Mesothelial cell of epicardium (in vitro differentiated cells): Measurements from ENCODE around the gene NR4A1. TPM values are rescaled to one million over a fixed set of nuclear protein-coding genes. Genes with fewer than 3 reads are reported as not detected.

ENCODE experiments used
- DNase-seq, 2 experiments: peaks; one replicate each; pipeline ENCODE4 v3.0.0; 2021; ENCODE audit warnings: low spot score in 2 of 2; ENCODE audit not compliant: unreplicated experiment in 2 of 2
- H3K27ac Mint-ChIP-seq: 2 replicates; pipeline ENCODE4 v1.8.0; 2021; ENCODE audit warnings: mixed read lengths
- H3K27me3 Mint-ChIP-seq: 2 replicates; pipeline ENCODE4 v1.8.0; 2021; ENCODE audit warnings: low read depth, mixed read lengths
- H3K36me3 Mint-ChIP-seq: 2 replicates; pipeline ENCODE4 v1.8.0; 2021; ENCODE audit warnings: mixed read lengths
- H3K4me1 Mint-ChIP-seq: 2 replicates; pipeline ENCODE4 v1.8.0; 2021; ENCODE audit warnings: mixed read lengths
- H3K4me3 Mint-ChIP-seq: 2 replicates; pipeline ENCODE4 v1.8.0; 2021; ENCODE audit warnings: mild to moderate bottlenecking, moderate library complexity, mixed read lengths
- H3K9me3 Mint-ChIP-seq: 2 replicates; pipeline ENCODE4 v1.8.0; 2021; ENCODE audit warnings: mixed read lengths
- total RNA-seq: library from RNA; stranded (reverse); gene quantifications from 3 replicates; pipeline ENCODE4 v1.2.1, GENCODE V29; 2021
- TF ChIP-seq, protein P1 (sequence below): fragments of 200-600 bp; sonication (generic); IDR thresholded peaks from one replicate; pipeline ENCODE4 v1.5.0; 2021; ENCODE audit warnings: antibody characterized with exemption; ENCODE audit not compliant: unreplicated experiment

NR4A1 gene
- total RNA-seq, 1 donor from 2014 or later: 141 TPM

- peaks cover 29% of the 10 kb centered on the region for H3K4me1 Mint-ChIP-seq
- H3K36me3 Mint-ChIP-seq: no peaks in the 10 kb centered on the region
- no peaks in the 10 kb centered on the region for H3K9me3 Mint-ChIP-seq
- no peak for DNase-seq
- H3K27me3 Mint-ChIP-seq: peaks cover 29% of the 10 kb centered on the region
- TF ChIP-seq, protein P1, sequence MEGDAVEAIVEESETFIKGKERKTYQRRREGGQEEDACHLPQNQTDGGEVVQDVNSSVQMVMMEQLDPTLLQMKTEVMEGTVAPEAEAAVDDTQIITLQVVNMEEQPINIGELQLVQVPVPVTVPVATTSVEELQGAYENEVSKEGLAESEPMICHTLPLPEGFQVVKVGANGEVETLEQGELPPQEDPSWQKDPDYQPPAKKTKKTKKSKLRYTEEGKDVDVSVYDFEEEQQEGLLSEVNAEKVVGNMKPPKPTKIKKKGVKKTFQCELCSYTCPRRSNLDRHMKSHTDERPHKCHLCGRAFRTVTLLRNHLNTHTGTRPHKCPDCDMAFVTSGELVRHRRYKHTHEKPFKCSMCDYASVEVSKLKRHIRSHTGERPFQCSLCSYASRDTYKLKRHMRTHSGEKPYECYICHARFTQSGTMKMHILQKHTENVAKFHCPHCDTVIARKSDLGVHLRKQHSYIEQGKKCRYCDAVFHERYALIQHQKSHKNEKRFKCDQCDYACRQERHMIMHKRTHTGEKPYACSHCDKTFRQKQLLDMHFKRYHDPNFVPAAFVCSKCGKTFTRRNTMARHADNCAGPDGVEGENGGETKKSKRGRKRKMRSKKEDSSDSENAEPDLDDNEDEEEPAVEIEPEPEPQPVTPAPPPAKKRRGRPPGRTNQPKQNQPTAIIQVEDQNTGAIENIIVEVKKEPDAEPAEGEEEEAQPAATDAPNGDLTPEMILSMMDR: no peak
- peak overlapping the region; percentile 61 for H3K4me3 Mint-ChIP-seq
- H3K27ac Mint-ChIP-seq: peak overlapping the region; percentile 87
Measured at GRCh38 chr12:52035926-52036325, 15.3 kb upstream of the NR4A1 start.

DNA sequence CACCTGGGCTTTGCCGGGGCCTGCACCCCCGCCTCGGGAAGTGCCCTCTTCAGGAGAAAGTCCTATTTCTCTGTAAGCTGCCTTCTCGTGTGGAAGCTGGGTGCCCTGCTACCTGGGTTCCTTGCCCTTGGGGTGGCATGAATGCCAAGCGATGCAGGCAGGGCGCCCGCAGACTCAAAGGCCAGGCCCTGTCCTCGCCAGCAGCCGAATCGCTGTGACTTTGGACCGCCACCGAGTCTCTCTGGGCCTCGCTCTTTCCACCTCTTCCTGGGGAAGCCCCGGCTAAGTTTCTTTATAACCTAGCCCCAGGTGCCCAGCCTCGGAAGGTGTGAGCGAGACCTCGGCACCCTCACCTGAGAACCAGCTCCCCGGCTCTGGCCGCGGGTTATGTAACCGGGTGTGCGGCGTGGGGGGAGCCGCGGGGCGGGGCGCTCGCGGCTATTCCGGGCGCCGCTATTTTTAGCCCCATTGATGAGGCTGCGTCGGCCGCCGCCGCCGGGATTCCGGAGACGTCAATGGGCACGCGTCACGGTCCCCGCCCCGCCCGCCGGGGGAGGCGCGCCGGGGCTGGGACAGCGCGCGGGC lies 14.6 kb upstream of the NR4A1 start:
- Mint-ChIP-seq H3K4me1 (peaks cover 29% of the 10 kb centered on the region), H3K27me3 (peaks cover 29% of the 10 kb centered on the region), H3K36me3 (no peaks in the 10 kb centered on the region), H3K4me3 (peak overlapping the region; percentile 61), H3K27ac (no peak overlapping the region), H3K9me3 (no peaks in the 10 kb centered on the region)
- TF ChIP-seq, protein P1: no peak
- DNase-seq: peak; percentile 78 to 85

DNA sequence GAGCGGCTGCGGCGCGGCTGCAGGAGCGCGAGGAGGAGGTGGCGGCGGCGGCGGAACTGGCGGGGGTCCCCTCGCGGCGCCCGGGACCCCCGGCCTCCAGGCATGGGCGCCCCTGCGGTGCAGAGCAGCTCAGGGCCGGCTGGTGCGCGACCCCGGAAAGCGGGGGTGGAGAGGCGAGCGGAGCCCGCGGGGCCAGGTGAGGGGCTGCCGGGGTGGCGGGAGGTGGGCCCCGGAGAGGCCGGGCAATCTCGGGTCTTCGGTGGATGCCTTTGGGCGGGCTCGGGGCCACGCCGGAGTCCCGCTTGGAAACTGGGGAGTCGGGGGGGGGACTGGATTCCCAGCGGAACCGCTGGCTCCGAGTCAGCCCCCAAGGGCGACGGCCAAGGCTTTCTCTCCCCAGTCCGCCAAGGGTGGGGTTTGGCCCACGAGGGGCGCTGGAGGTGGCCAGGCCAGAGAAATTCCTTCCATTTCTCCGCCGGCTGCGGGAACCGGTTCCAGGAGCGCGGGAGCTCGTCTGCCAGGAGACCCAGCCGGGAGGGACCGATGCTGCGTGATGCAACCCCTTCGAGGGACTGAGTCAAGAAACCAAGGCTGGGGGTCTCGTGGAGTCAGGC lies 13.9 kb upstream of the NR4A1 start:
- peak overlapping the region; percentile 89 for H3K27ac Mint-ChIP-seq
- peak overlapping the region; percentile 74 for H3K4me3 Mint-ChIP-seq
- DNase-seq: peak in 1 of 2 experiments; percentile 67
- TF ChIP-seq, protein P1: no peak
- peaks cover 29% of the 10 kb centered on the region for H3K27me3 Mint-ChIP-seq
- no peaks in the 10 kb centered on the region for H3K9me3 Mint-ChIP-seq
- H3K36me3 Mint-ChIP-seq: no peaks in the 10 kb centered on the region
- peaks cover 24% of the 10 kb centered on the region for H3K4me1 Mint-ChIP-seq

- H3K27me3 Mint-ChIP-seq: peaks cover 29% of the 10 kb centered on the region
- peaks cover 16% of the 10 kb centered on the region for H3K4me1 Mint-ChIP-seq
- H3K27ac Mint-ChIP-seq: peak overlapping the region; percentile 61
- no peaks in the 10 kb centered on the region for H3K36me3 Mint-ChIP-seq
- no peak for DNase-seq
- peak overlapping the region; percentile 74 for H3K4me3 Mint-ChIP-seq
- TF ChIP-seq, protein P1: no peak
- no peaks in the 10 kb centered on the region for H3K9me3 Mint-ChIP-seq
Measured at GRCh38 chr12:52038447-52038846, 12.8 kb upstream of the NR4A1 start.

DNA sequence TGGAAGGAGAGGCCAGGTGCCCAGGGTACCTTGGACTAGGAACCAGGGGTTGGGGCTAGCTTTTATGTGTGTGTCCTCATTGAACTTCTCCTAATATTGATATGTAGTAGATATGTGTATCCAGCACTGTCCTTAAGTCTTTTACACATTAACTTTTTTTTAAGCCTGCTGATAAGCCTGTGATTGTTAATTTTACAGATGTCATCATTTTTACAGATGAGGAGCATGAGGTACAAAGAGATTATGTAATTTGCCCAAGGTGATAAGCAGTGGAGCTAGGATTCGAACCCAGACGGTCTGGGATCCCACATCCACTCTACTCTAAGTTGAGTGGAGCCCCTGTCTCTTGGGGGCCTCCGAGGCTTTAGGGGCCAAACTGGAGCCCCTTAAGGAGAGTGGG lies 10.2 kb upstream of the NR4A1 start:
- Mint-ChIP-seq H3K36me3 (no peaks in the 10 kb centered on the region), H3K4me1 (peaks cover 8% of the 10 kb centered on the region)

More for the DNA sequence above, 10.2 kb upstream of the NR4A1 start:
- Mint-ChIP-seq H3K9me3 (no peaks in the 10 kb centered on the region), H3K27ac (no peak overlapping the region), H3K4me3 (no peak overlapping the region), H3K27me3 (peaks cover 9% of the 10 kb centered on the region)
- DNase-seq: no peak
- TF ChIP-seq, protein P1: no peak
